Activated T-helper 1 cell treated with Interleukin-2 at 50 U/mL for 16 hours (primary cell): ENCODE measurements around the gene GLIS1.

Experiments
- DNase-seq: peaks from one replicate; pipeline ENCODE4 v3.0.0-alpha.2; 2020; ENCODE audit warnings: low read depth

Gene GLIS1

GRCh38 chr1:53636621-53637171 is 102.3 kb downstream of the GLIS1 start:
- DNase-seq, result no peak

GRCh38 chr1:53634571-53634979 is 104.4 kb downstream of the GLIS1 start:
- DNase-seq, result no peak

- DNase-seq, result no peak
Measured at GRCh38 chr1:53633073-53633704, 105.8 kb downstream of the GLIS1 start.

- no peak for DNase-seq
Measured at GRCh38 chr1:53631622-53632310, 107.2 kb downstream of the GLIS1 start.

GRCh38 chr1:53629101-53629691 is 109.8 kb downstream of the GLIS1 start:
- no peak for DNase-seq

- DNase-seq, result no peak
Measured at GRCh38 chr1:53628286-53628955, 110.5 kb downstream of the GLIS1 start.

- no peak for DNase-seq
Measured at GRCh38 chr1:53627666-53628065, 111.3 kb downstream of the GLIS1 start.

- no peak for DNase-seq
Measured at GRCh38 chr1:53627031-53627430, 111.9 kb downstream of the GLIS1 start.

- DNase-seq, result no peak
Measured at GRCh38 chr1:53626616-53627015, 112.3 kb downstream of the GLIS1 start.

- DNase-seq, result no peak
Measured at GRCh38 chr1:53625766-53626520, 113.0 kb downstream of the GLIS1 start.

GRCh38 chr1:53625049-53625448 is 113.9 kb downstream of the GLIS1 start:
- no peak for DNase-seq

- DNase-seq, result no peak
Measured at GRCh38 chr1:53622531-53622930, 116.4 kb downstream of the GLIS1 start.

- DNase-seq, result no peak
Measured at GRCh38 chr1:53621144-53621543, 117.8 kb downstream of the GLIS1 start.

- DNase-seq, result no peak
Measured at GRCh38 chr1:53620061-53620855, 118.7 kb downstream of the GLIS1 start.

- DNase-seq, result no peak
Measured at GRCh38 chr1:53619367-53620060, 119.5 kb downstream of the GLIS1 start.

GRCh38 chr1:53618500-53619366 is 120.2 kb downstream of the GLIS1 start:
- DNase-seq, result no peak

- DNase-seq, result no peak
Measured at GRCh38 chr1:53617851-53618499, 121.0 kb downstream of the GLIS1 start.

GRCh38 chr1:53617382-53617781 is 121.6 kb downstream of the GLIS1 start:
- no peak for DNase-seq

GRCh38 chr1:53616927-53617326 is 122.0 kb downstream of the GLIS1 start:
- no peak for DNase-seq
